HAP-1 (cell line): ENCODE measurements around the gene LYSET.
"Not testable (repeated sequence)": the region's sequence is repeated elsewhere in the genome, so short reads cannot be mapped to it uniquely, and the experiment has no call there.

Experiments
- DNase-seq, 2 experiments: peaks; one replicate each; pipeline ENCODE4 v3.0.0-alpha.2; 2016 to 2020; ENCODE audit warnings: low spot score in 2 of 2
- H3K27me3 ChIP-seq: fragments of 250-450 bp; sonication (Bioruptor Pico); 2 replicates; pipeline ENCODE4 v1.5.1; 2020; ENCODE audit warnings: low read depth, mild to moderate bottlenecking, moderate library complexity
- H3K36me3 ChIP-seq: fragments of 250-450 bp; sonication (Bioruptor Pico); replicated peaks from 2 replicates; pipeline ENCODE4 v1.5.1; 2020; ENCODE audit warnings: mild to moderate bottlenecking
- H3K4me1 ChIP-seq: fragments of 250-450 bp; sonication (Bioruptor Pico); 2 replicates; pipeline ENCODE4 v1.5.1; 2020; ENCODE audit warnings: mild to moderate bottlenecking
- H3K4me3 ChIP-seq: fragments of 250-450 bp; sonication (Bioruptor Pico); 2 replicates; pipeline ENCODE4 v1.5.1; 2020; ENCODE audit warnings: mild to moderate bottlenecking, moderate library complexity
- H3K9me3 ChIP-seq: fragments of 250-450 bp; sonication (Bioruptor Pico); 2 replicates; pipeline ENCODE4 v1.5.1; 2020; ENCODE audit warnings: mild to moderate bottlenecking, moderate library complexity
- in situ Hi-C: fragments of 300-500 bp; cut with MboI; formaldehyde crosslinking; loops from 3 replicates; pipeline ENCODE4 v1.14.3; 2020; ENCODE audit warnings: low sequenced_read_pairs, inconsistent platforms, mixed read lengths

LYSET gene, protein sequence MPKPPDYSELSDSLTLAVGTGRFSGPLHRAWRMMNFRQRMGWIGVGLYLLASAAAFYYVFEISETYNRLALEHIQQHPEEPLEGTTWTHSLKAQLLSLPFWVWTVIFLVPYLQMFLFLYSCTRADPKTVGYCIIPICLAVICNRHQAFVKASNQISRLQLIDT

DNA sequence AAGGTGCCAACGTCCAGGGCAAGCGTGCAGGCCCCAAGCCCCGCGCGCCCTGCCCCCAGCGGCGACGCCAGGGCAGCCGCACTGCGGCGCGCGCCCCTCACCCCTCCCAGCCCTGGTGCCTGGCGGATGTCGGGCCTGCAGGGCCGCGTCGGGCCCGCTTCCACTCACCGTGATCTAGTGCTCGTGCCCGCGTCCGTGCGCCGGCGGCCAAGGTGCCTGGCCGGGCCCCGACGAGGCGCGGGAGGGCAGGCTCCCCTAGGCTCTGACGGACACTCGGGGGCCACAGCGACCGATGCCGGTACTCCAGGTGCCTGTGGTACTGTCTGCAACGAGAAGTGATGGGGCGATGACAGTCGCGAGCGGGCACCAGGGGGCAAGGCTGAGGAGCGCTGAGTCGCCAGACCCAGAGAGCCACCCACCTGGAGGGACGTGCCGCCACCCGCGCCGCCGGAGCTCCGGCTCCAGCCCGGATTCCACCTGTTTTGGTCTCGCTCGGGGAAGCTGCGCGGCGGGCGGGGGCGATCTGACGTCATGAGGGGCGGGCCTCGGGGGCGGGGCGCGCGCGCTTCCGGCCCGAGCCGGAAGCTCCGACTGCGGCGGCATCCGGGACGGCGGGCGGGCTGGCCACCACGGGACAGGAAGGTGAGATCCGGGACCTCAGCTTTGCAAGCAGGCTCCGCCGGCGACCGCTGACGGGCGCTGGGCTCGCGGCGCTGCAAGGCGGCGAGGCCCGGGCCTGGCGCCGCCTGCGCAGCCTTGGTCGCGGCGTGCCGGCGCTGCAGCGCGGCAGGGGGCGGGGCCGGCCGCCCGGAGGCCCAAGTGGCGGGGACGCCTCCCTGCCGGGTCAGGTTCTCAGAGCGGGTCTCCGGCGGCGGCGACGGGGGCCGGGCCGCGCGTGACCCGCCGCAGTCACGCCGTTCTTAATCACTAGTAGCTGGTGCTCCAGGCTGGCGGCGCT lies at the start of gene LYSET, which contains the start of gene MOAP1:
Gene LYSET (plus strand): TSS at position 927 of the 958 bp plus-strand sequence. CDS start 89 bp downstream, outside the sequence.
Gene MOAP1 (minus strand): TSS at position 507 of the 958 bp plus-strand sequence. CDS start 655 bp downstream, outside the sequence.
- in situ Hi-C loops = no loop called here
- Histone ChIP-seq H3K27me3 (no peaks in the 10 kb centered on the region), H3K9me3 (no peaks in the 10 kb centered on the region)

GRCh38 chr14:93135399-93135798 lies 49.7 kb upstream of the LYSET start:
- no peak for DNase-seq
- in situ Hi-C loops = loop anchor here (5.0 kb wide), 1 partner anchor 193 kb away; no protein-coding TSS in a partner anchor
- H3K36me3 ChIP-seq = no peaks in the 10 kb centered on the region

More for the DNA sequence above, at the start of gene LYSET, which contains the start of gene MOAP1:
- peak; percentile 78 to 91 for DNase-seq
- H3K4me1 ChIP-seq = peaks cover 13% of the 10 kb centered on the region
- H3K36me3 ChIP-seq = peaks cover 32% of the 10 kb centered on the region
- H3K4me3 ChIP-seq = peak within 1 kb of the TSS; percentile 97

GRCh38 chr14:93136009-93136408 lies 49.1 kb upstream of the LYSET start:
- Histone ChIP-seq H3K4me1 (no peaks in the 10 kb centered on the region), H3K27me3 (no peaks in the 10 kb centered on the region), H3K9me3 (no peaks in the 10 kb centered on the region), H3K36me3 (no peaks in the 10 kb centered on the region), H3K4me3 (no peak overlapping the region)
- no peak for DNase-seq
- in situ Hi-C loops = loop anchor here (5.0 kb wide), 1 partner anchor 194 kb away; no protein-coding TSS in a partner anchor

More at GRCh38 chr14:93135399-93135798, 49.7 kb upstream of the LYSET start:
- H3K4me1 ChIP-seq = no peaks in the 10 kb centered on the region
- no peaks in the 10 kb centered on the region for H3K9me3 ChIP-seq
- no peaks in the 10 kb centered on the region for H3K27me3 ChIP-seq
- no peak overlapping the region for H3K4me3 ChIP-seq

- in situ Hi-C loops = loop anchor here (5.0 kb wide), 1 partner anchor 194 kb away; no protein-coding TSS in a partner anchor
These were observed 48.6 kb upstream of the LYSET start for GRCh38 chr14:93136508-93136907.

GRCh38 chr14:93137864-93138263 lies 47.3 kb upstream of the LYSET start:
- no peaks in the 10 kb centered on the region for H3K4me1 ChIP-seq
- no peaks in the 10 kb centered on the region for H3K36me3 ChIP-seq
- in situ Hi-C loops = loop anchor here (5.0 kb wide), 1 partner anchor 196 kb away; no protein-coding TSS in a partner anchor
- no peaks in the 10 kb centered on the region for H3K27me3 ChIP-seq
- DNase-seq = peak in 1 of 2 experiments; percentile 25
- no peak overlapping the region for H3K4me3 ChIP-seq
- H3K9me3 ChIP-seq = no peaks in the 10 kb centered on the region

More at GRCh38 chr14:93136508-93136907, 48.6 kb upstream of the LYSET start:
- not testable (repeated sequence) for H3K9me3 ChIP-seq, H3K4me3 ChIP-seq, DNase-seq, H3K4me1 ChIP-seq, H3K36me3 ChIP-seq, H3K27me3 ChIP-seq

GRCh38 chr14:93142854-93143652 lies 42.1 kb upstream of the LYSET start:
- no peak for DNase-seq
- Histone ChIP-seq H3K27me3 (no peaks in the 10 kb centered on the region), H3K4me3 (no peak overlapping the region), H3K4me1 (no peaks in the 10 kb centered on the region), H3K36me3 (no peaks in the 10 kb centered on the region), H3K9me3 (no peaks in the 10 kb centered on the region)
- in situ Hi-C loops = no loop called here

GRCh38 chr14:93146119-93146518 lies 39.0 kb upstream of the LYSET start:
- no peaks in the 10 kb centered on the region for H3K36me3 ChIP-seq
- H3K9me3 ChIP-seq = no peaks in the 10 kb centered on the region
- H3K4me3 ChIP-seq = no peak overlapping the region
- no peaks in the 10 kb centered on the region for H3K27me3 ChIP-seq
- H3K4me1 ChIP-seq = no peaks in the 10 kb centered on the region
- in situ Hi-C loops = no loop called here
- no peak for DNase-seq

DNA sequence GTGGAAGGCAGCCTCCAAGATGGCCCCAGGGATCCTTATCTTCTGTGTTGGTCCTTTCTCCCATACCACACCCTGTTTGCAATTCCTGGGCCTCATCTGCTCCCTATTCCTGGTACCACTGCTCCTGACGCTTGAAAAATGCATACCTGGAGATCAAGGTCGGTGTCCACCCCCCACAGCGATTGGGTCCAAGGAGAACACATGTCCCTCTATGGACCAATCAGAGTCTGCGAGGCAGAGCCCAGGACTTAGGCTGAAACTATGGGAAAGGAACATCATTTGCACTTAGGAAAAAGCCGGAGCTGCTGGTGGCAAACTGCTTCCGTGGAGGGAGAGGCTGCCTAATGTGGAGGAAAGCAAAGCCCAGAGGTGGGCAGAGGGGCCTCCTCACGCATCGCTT lies 36.1 kb upstream of the LYSET start:
- DNase-seq = no peak
- no peaks in the 10 kb centered on the region for H3K4me1 ChIP-seq
- in situ Hi-C loops = no loop called here
- H3K27me3 ChIP-seq = no peaks in the 10 kb centered on the region
- H3K36me3 ChIP-seq = no peaks in the 10 kb centered on the region
- H3K9me3 ChIP-seq = no peaks in the 10 kb centered on the region
- H3K4me3 ChIP-seq = no peak overlapping the region

DNA sequence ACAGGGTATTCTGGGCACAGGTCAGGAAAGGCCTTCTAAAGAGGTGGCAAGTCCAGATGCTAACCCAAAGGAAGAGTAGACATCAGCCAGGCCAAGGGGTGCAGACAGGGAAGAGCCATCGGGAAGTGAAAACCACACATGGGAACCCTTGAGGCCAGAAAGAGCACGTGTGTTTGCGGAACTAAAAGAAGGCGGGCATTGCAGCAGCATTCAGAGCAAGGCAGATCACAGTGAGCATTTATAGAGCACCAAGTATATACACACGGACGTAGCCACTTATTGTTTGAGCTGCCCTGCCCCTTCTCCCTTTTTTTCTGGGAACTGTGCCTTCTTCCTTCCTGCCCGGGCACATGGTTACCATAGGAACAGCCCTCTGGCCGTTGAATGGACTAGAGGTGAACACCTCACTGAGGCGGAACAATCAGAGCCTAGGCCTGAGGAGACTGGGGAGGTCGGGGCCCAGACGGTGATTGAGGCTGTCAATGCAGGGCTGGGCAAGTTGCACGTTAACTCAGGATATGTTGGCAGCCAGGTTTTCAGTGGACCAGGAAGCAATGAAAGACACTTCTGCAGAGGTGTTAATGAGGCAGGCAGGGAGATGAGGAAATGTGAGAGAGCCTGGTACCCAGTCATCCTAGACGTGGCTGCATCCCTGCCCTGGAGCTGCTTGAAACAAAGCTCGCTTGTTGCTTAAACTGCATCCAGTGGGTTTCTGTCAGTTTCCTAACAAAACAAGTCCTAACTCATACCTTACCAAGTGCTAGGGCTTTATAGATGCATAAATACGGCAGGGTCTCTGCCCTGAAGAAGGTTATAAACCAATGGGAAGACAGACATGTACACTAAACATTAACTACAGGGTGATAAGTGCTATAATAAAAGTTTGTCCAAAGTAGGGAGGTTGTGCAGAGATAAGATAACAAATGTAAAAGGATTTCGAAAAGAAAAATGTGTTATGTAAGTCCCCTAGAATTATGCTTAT lies 34.6 kb upstream of the LYSET start:
- Histone ChIP-seq H3K27me3 (no peaks in the 10 kb centered on the region), H3K36me3 (no peaks in the 10 kb centered on the region), H3K4me1 (no peaks in the 10 kb centered on the region), H3K9me3 (no peaks in the 10 kb centered on the region), H3K4me3 (no peak overlapping the region)
- DNase-seq = no peak
- in situ Hi-C loops = no loop called here

DNA sequence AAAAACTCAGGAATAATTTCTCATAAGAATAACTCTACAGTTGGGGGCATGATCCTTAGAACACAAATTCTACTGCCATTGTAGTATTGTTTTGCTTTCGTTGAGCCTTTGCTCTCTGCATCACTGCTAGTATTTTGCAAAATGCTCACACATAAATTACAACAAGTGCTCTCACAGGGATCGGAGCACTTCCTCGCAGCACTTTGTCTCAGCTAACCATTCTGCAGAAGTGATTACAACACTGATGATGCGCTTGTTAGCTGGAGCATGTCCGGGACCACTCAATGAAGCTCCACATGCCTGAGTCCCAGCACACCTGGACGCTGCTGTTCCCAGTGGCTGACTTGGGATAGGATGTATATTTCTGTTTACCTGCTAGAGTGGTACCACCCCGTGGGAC lies 32.0 kb upstream of the LYSET start:
- no peak for DNase-seq
- in situ Hi-C loops = no loop called here
- Histone ChIP-seq H3K4me1 (no peaks in the 10 kb centered on the region), H3K36me3 (no peaks in the 10 kb centered on the region), H3K27me3 (no peaks in the 10 kb centered on the region), H3K4me3 (no peak overlapping the region), H3K9me3 (no peaks in the 10 kb centered on the region)

DNA sequence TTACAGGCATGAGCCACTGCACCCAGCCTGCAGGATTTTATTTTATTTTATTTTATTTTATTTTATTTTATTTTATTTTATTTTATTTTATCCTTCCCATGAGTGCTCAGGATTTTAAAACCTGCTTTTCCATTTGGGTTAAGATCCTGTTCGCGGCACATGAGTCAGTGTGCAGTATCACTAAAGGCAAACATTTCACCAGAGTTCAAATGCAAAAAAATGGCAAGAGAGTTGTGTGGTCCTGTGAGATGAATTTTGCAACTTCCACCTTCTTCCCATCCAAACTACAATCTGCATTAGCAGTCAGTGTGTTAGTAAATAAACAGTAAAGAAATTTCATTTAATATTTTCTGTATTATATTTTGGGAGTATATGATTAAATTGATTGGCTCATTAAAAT lies 29.4 kb upstream of the LYSET start:
- no peak for DNase-seq
- in situ Hi-C loops = no loop called here

GRCh38 chr14:93156693-93157369 lies 28.3 kb upstream of the LYSET start:
- no peak for DNase-seq
- no peaks in the 10 kb centered on the region for H3K9me3 ChIP-seq
- no peaks in the 10 kb centered on the region for H3K27me3 ChIP-seq
- H3K4me1 ChIP-seq = no peaks in the 10 kb centered on the region
- H3K4me3 ChIP-seq = no peak overlapping the region
- no peaks in the 10 kb centered on the region for H3K36me3 ChIP-seq
- in situ Hi-C loops = no loop called here

More for the DNA sequence above, 29.4 kb upstream of the LYSET start:
- no peaks in the 10 kb centered on the region for H3K36me3 ChIP-seq
- no peak overlapping the region for H3K4me3 ChIP-seq
- no peaks in the 10 kb centered on the region for H3K9me3 ChIP-seq
- H3K4me1 ChIP-seq = no peaks in the 10 kb centered on the region
- no peaks in the 10 kb centered on the region for H3K27me3 ChIP-seq
